K562 (cell line): Measurements from ENCODE around the gene TAF4. TPM values are rescaled to one million over a fixed set of nuclear protein-coding genes. Genes with fewer than 3 reads are reported as not detected.

ENCODE experiments used
- ATAC-seq: fragments of 200-7000 bp; cut with Tn5 transposase; 3 replicates; pipeline ENCODE4 v1.9.1; 2020; ENCODE audit warnings: moderate library complexity
- BruUV-seq: library from RNA; stranded (reverse); fragments of 400-500 nt; replicated peaks from 2 replicates; lab custom pipeline; 2021; lab: Mats Ljungman, UMichigan
- CTCF ChIA-PET: fragments of 300-600 bp; formaldehyde crosslinking; extraction: SDS; loops from one replicate; lab custom pipeline; 2021; ENCODE audit warnings: low intra/inter-chr PET ratio; lab: Yijun Ruan, JAX
- POLR2A ChIA-PET: fragments of 300-600, 350-650 bp; sonication (Branson Sonifier 250); formaldehyde crosslinking; extraction: SDS; loops from one replicate; lab custom pipeline; 2021; ENCODE audit warnings: antibody characterized with exemption, inconsistent platforms; lab: Yijun Ruan, JAX
- DNase-seq, 4 experiments: peaks; one replicate each; pipeline versions ENCODE4 v3.0.0 to v3.0.0-alpha.2; 2011 to 2018; ENCODE audit warnings: low spot score in 3 of 4, mixed read lengths in 3 of 4; ENCODE audit errors: extremely low read depth in 1 of 4
- FAIRE-seq: peaks from 2 replicates; lab custom pipeline; 2011; peaks lifted over from hg19 to GRCh38; lab: Jason Lieb, UNC
- H2AFZ ChIP-seq: 2 replicates; pipeline ENCODE4 v1.6.0; 2011; ENCODE audit warnings: low read depth, low read length, control low read depth, inconsistent platforms
- H3K27ac ChIP-seq: fragments of 200-600 bp; 3 replicates; pipeline ENCODE4 v1.8.0; 2011; ENCODE audit warnings: low read depth, mild to moderate bottlenecking, control low read depth, inconsistent platforms, low read length, moderate library complexity, mixed read lengths; ENCODE audit errors: extremely low read depth
- H3K27me3 ChIP-seq, 2 experiments: fragments of 300-600 bp in 1 of 2; 2 replicates in 1 of 2; 3 replicates in 1 of 2; pipeline versions ENCODE4 v1.6.0 to v1.8.0; 2011; ENCODE audit warnings: inconsistent platforms in 2 of 2, low read length in 2 of 2, mild to moderate bottlenecking in 1 of 2, mixed read lengths in 1 of 2, moderate library complexity in 1 of 2; ENCODE audit not compliant: control insufficient read depth in 2 of 2, insufficient read depth in 2 of 2
- H3K36me3 ChIP-seq: fragments of 300-600 bp; 3 replicates; pipeline ENCODE4 v1.8.0; 2011; ENCODE audit warnings: mild to moderate bottlenecking, low read length, inconsistent platforms; ENCODE audit not compliant: control insufficient read depth, insufficient read depth
- H3K4me1 ChIP-seq, 2 experiments: fragments of 200-600 bp in 1 of 2; replicated peaks in 1 of 2; 2 replicates in 1 of 2; 3 replicates in 1 of 2; pipeline versions ENCODE4 v1.5.1 to v1.8.0; 2011; ENCODE audit warnings: inconsistent platforms in 2 of 2, low read length in 2 of 2, mild to moderate bottlenecking in 1 of 2, mixed read lengths in 1 of 2, moderate library complexity in 1 of 2; ENCODE audit not compliant: control insufficient read depth in 2 of 2, insufficient read depth in 2 of 2
- H3K4me2 ChIP-seq: 2 replicates; pipeline ENCODE4 v1.6.1; 2011; ENCODE audit warnings: low read length, control low read depth, inconsistent platforms, mixed read lengths; ENCODE audit not compliant: insufficient read depth
- H3K4me3 ChIP-seq: fragments of 200-600 bp; sonication (generic), shearing (Covaris generic); 2 replicates; pipeline ENCODE4 v1.5.1; 2016; ENCODE audit warnings: control low read depth, inconsistent platforms
- H3K79me2 ChIP-seq: fragments of 200-600 bp; 3 replicates; pipeline ENCODE4 v1.8.0; 2011; ENCODE audit warnings: low read length, inconsistent platforms; ENCODE audit not compliant: control insufficient read depth, insufficient read depth
- H3K9ac ChIP-seq, 2 experiments: 2 replicates each; pipeline versions ENCODE4 v1.6.0 to v1.6.1; 2011; ENCODE audit warnings: low read depth in 2 of 2, low read length in 2 of 2, control low read depth in 1 of 2, inconsistent platforms in 1 of 2, mild to moderate bottlenecking in 1 of 2, mixed read lengths in 1 of 2; ENCODE audit not compliant: insufficient read depth in 1 of 2
- H3K9me1 ChIP-seq: one replicate; pipeline ENCODE4 v1.6.0; 2011; ENCODE audit warnings: inconsistent platforms, mild to moderate bottlenecking, low read length, moderate library complexity; ENCODE audit not compliant: control insufficient read depth, insufficient read depth
- H3K9me3 ChIP-seq: replicated peaks from 2 replicates; pipeline ENCODE4 v1.5.1; 2011; ENCODE audit warnings: low read depth, low read length, inconsistent platforms; ENCODE audit not compliant: control insufficient read depth, insufficient read depth
- H4K20me1 ChIP-seq: replicated peaks from 2 replicates; pipeline ENCODE4 v1.6.1; 2011; ENCODE audit warnings: low read length, inconsistent platforms, mixed read lengths; ENCODE audit not compliant: control insufficient read depth, insufficient read depth
- BRD9 ChIP-seq: fragments of 450-650 bp; IDR thresholded peaks from 2 replicates; pipeline ENCODE4 v1.6.1; 2018; ENCODE audit warnings: low read depth; ENCODE audit not compliant: partially characterized antibody
- ESRRA ChIP-seq: fragments of 450-650 bp; IDR thresholded peaks from 2 replicates; pipeline ENCODE4 v1.6.1; 2014; ENCODE audit warnings: low read depth, mild to moderate bottlenecking, moderate library complexity, borderline replicate concordance
- KLF16 ChIP-seq: IDR thresholded peaks from 2 replicates; pipeline ENCODE4 v1.6.1; 2016; ENCODE audit warnings: antibody characterized with exemption
- MLX ChIP-seq, 2 experiments: fragments of 450-650 bp in 1 of 2; sonication (generic) in 1 of 2; formaldehyde crosslinking; conservative IDR thresholded peaks; 2 replicates each; pipeline versions ENCODE4 v1.4.0 to v1.8.1; 2020 to 2022; ENCODE audit warnings: mild to moderate bottlenecking in 1 of 2, missing genetic modification reagents in 1 of 2
- PPARD ChIP-seq: fragments of 250-450 bp; sonication (Bioruptor Pico); IDR thresholded peaks from 2 replicates; pipeline ENCODE4 v1.8.0; 2022; ENCODE audit warnings: inconsistent platforms, mild to moderate bottlenecking, moderate library complexity
- SMAD3 ChIP-seq: fragments of 450-650 bp; formaldehyde crosslinking; conservative IDR thresholded peaks from 2 replicates; pipeline ENCODE4 v1.4.0; 2020; ENCODE audit warnings: mild to moderate bottlenecking
- TEAD4 ChIP-seq, 2 experiments: sonication (generic) in 1 of 2; formaldehyde crosslinking in 1 of 2; IDR thresholded peaks; 2 replicates each; pipeline versions ENCODE4 v1.6.1 to v1.8.0; 2012 to 2022; ENCODE audit warnings: borderline replicate concordance in 1 of 2, inconsistent platforms in 1 of 2, low read length in 1 of 2, mild to moderate bottlenecking in 1 of 2, missing genetic modification reagents in 1 of 2
- WGBS: fragments of 100-300 bp; shearing (Covaris generic); methylation state at CpG from one replicate; pipeline ENCODE4 v1.1.6; 2016; ENCODE audit warnings: low coverage, mixed read lengths; ENCODE audit not compliant: insufficient coverage; ENCODE audit errors: missing lambda C conversion rate; 5-methylcytosine and 5-hydroxymethylcytosine counted together
- in situ Hi-C: fragments of 300-500 bp; cut with MboI; formaldehyde crosslinking; loops from 4 replicates; pipeline ENCODE4 v1.15.0; 2018; ENCODE audit warnings: inconsistent platforms, mixed read lengths
- intact Hi-C: fragments of 100-400 bp; cut with micrococcal nuclease; formaldehyde crosslinking; loops from 2 replicates; pipeline ENCODE4 v1.14.2; 2022
- polyA plus RNA-seq, 8 experiments: library from polyadenylated mRNA; depleted of rRNA in 4 of 8; stranded (reverse) in 5 of 8; unstranded in 3 of 8; fragments of >200 nt; fragmentation: Nextera tagmentation in 2 of 8; fragmentation: Illumina TruSeq in 1 of 8; extraction: Ambion mirVana in 2 of 8; extraction: Trizol in 1 of 8; gene quantifications; 2 replicates each; pipeline versions ENCODE4 v1.2.1 to v1.2.3, GENCODE V29; 2011 to 2014; ENCODE audit warnings: inconsistent platforms in 1 of 8, missing spikeins in 1 of 8
- total RNA-seq, 7 experiments: library from RNA; depleted of rRNA in 6 of 7; stranded (reverse); fragments of >200 nt in 6 of 7; fragmentation: Illumina TruSeq in 2 of 7; extraction: Trizol in 2 of 7; gene quantifications; 2 replicates each; pipeline versions ENCODE4 v1.2.1 to v1.2.3, GENCODE V29; 2011 to 2021; ENCODE audit warnings: low replicate concordance in 1 of 7

Gene TAF4
- total and polyA plus RNA-seq, 9 of the 15 experiments (the other 6 are each of a cell fraction or from before 2014, with no cell fraction given) = 0.44 to 28.3 (median 5.6) TPM

GRCh38 chr20:61972636-61973508 is 92.8 kb downstream of the TAF4 start:
- DNase-seq (no peak), ATAC-seq (no peak), FAIRE-seq (no peak)
- Histone ChIP-seq H3K9me3 (no peaks in the 10 kb centered on the region), H3K79me2 (no peaks in the 10 kb centered on the region), H3K4me1 (peaks cover 0 to 6% of the 10 kb centered on the region in 2 experiments; a peak in 1 of 5 replicates), H3K36me3 (peaks cover 32% of the 10 kb centered on the region; the same call in 1 of the 3 replicates), H3K27ac (no peak overlapping the region), H3K27me3 (no peaks in the 10 kb centered on the region), H3K9me1 (no peaks in the 10 kb centered on the region), H4K20me1 (no peaks in the 10 kb centered on the region), H3K4me3 (no peak overlapping the region), H3K4me2 (no peak overlapping the region), H2AFZ (no peak overlapping the region), H3K9ac (no peak overlapping the region)
- WGBS = 92% methylated on average over 26 of the region's 27 CpGs
- ChIA-PET CTCF (no interaction called here), POLR2A (no interaction called here)
- intact Hi-C loops = no loop called here
- no peak for TF ChIP-seq BRD9
- no peak for TF ChIP-seq MLX (CRISPR knock-in tag; conservative IDR thresholded peaks at IDR 0.05)
- TF ChIP-seq KLF16 = no peak
- no peak for TF ChIP-seq ESRRA
- no peak for TF ChIP-seq SMAD3 (CRISPR knock-in tag)
- TF ChIP-seq PPARD (CRISPR knock-in tag) = no peak
- TF ChIP-seq TEAD4 (IDR thresholded peaks at IDR 0.05; ENCODE audit: low read length) = no peak
- TF ChIP-seq TEAD4 (CRISPR knock-in tag; IDR thresholded peaks at IDR 0.05; ENCODE audit: borderline replicate concordance) = no peak
- no TSS peak for BruUV-seq
- in situ Hi-C loops = no loop called here
